AG08395 (cell line): Measurements from ENCODE around the gene UQCC5.
A peak's percentile ranks its signal among the peaks of the same experiment; 100 is the strongest.
"Not testable (repeated sequence)": the region's sequence is repeated elsewhere in the genome, so short reads cannot be mapped to it uniquely, and the experiment has no call there.

Source experiments
- DNase-seq: peaks from one replicate; pipeline ENCODE4 v3.0.0; 2012; ENCODE audit warnings: mixed read lengths, low spot score

The UQCC5 gene

GRCh38 chr3:52523386-52524257, 12.8 kb upstream of the UQCC5 start:
- DNase-seq = no peak

GRCh38 chr3:52524258-52524751, 12.1 kb upstream of the UQCC5 start:
- DNase-seq = no peak

GRCh38 chr3:52524752-52525679, 11.4 kb upstream of the UQCC5 start:
- no peak for DNase-seq

- no peak for DNase-seq
These were observed 10.5 kb upstream of the UQCC5 start for GRCh38 chr3:52525680-52526561.

- not testable (repeated sequence) for DNase-seq
These were observed 9.8 kb upstream of the UQCC5 start for GRCh38 chr3:52526671-52527038.

- no peak for DNase-seq
These were observed 9.2 kb upstream of the UQCC5 start for GRCh38 chr3:52527039-52527731.

GRCh38 chr3:52527732-52528585, 8.4 kb upstream of the UQCC5 start:
- DNase-seq = no peak

- DNase-seq = no peak
These were observed 7.6 kb upstream of the UQCC5 start for GRCh38 chr3:52528586-52529375.

- no peak for DNase-seq
These were observed 6.8 kb upstream of the UQCC5 start for GRCh38 chr3:52529376-52530333.

- no peak for DNase-seq
These were observed 5.2 kb upstream of the UQCC5 start for GRCh38 chr3:52530918-52531826.

- no peak for DNase-seq
These were observed 4.4 kb upstream of the UQCC5 start for GRCh38 chr3:52531860-52532516.

GRCh38 chr3:52532517-52532837, 3.9 kb upstream of the UQCC5 start:
- DNase-seq = no peak

- peak; percentile 44 for DNase-seq
These were observed 3.4 kb upstream of the UQCC5 start for GRCh38 chr3:52532838-52533622.

- DNase-seq = peak; percentile 93
These were observed 2.7 kb upstream of the UQCC5 start, which contains the start of gene NT5DC2 for GRCh38 chr3:52533623-52534280. TSS of gene NT5DC2 (minus strand) at chr3:52533857. CDS start at chr3:52533737, 120 bp downstream.
